ENCODE data around the gene RAET1L. TPM values are rescaled to one million over a fixed set of nuclear protein-coding genes. Genes with fewer than 3 reads are reported as not detected.
A peak's percentile ranks its signal among the peaks of the same experiment; 100 is the strongest.

Gene RAET1L
- total RNA-seq, 1 experiment from 2014 or later = not detected

DNA sequence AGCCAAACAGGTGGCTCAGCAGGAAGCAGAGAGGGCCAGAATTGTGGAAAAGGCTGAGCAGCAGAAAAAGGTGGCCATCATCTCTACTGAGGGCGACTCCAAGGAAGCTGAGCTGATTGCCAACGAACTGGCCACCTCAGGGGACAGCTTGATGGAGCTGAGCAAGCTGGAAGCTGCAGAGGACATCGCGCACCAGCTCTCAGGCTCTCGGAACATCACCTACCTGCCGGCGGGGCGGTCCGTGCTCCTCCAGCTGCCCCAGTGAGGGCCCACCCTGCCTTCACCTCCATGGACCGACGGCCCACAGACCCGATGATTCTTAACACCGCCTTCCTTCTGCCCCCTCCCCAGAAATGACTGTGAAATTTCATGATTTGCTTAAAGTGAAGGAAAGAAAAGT is 17.8 kb upstream of the RAET1L start:
- H3K9me3 ChIP-seq (ENCODE audit: low read depth, low read length, poor library complexity, severe bottlenecking) = no peaks in the 10 kb centered on the region
- no peaks in the 10 kb centered on the region for H3K4me1 ChIP-seq (ENCODE audit: insufficient read depth, low read length, poor library complexity, severe bottlenecking)
- no peaks in the 10 kb centered on the region for H3K36me3 ChIP-seq (ENCODE audit: insufficient read depth, low read length, poor library complexity, severe bottlenecking)
- ChIA-PET POLR2A (ENCODE audit: low non-redundant PET) (no interaction called here), CTCF (interaction anchor here (0.5 kb wide), 1 partner anchor 11 kb away, joined by 6 read pairs; no protein-coding TSS in a partner anchor)
- no TSS peak for BruUV-seq (replicated peaks)
- H3K27ac ChIP-seq (ENCODE audit: low read depth, low read length, poor library complexity, severe bottlenecking) = no peak overlapping the region
- DNase-seq (ENCODE audit: low spot score) = no peak
- no peak overlapping the region for H3K4me3 ChIP-seq (ENCODE audit: low read depth, low read length, poor library complexity, severe bottlenecking)
- peaks cover 46% of the 10 kb centered on the region for H3K27me3 ChIP-seq (replicated peaks; ENCODE audit: insufficient read depth, low read depth, low read length, poor library complexity)
- intact Hi-C loops (cut with micrococcal nuclease; ENCODE audit: unreplicated experiment) = no loop called here
- no peak for TF ChIP-seq CTCF (conservative IDR thresholded peaks at IDR 0.05; ENCODE audit: low read depth, low read length)
- TF ChIP-seq EZH2 (IDR thresholded peaks at IDR 0.05; ENCODE audit: borderline replicate concordance, low read depth, low read length, poor library complexity, severe bottlenecking) = no peak

DNA sequence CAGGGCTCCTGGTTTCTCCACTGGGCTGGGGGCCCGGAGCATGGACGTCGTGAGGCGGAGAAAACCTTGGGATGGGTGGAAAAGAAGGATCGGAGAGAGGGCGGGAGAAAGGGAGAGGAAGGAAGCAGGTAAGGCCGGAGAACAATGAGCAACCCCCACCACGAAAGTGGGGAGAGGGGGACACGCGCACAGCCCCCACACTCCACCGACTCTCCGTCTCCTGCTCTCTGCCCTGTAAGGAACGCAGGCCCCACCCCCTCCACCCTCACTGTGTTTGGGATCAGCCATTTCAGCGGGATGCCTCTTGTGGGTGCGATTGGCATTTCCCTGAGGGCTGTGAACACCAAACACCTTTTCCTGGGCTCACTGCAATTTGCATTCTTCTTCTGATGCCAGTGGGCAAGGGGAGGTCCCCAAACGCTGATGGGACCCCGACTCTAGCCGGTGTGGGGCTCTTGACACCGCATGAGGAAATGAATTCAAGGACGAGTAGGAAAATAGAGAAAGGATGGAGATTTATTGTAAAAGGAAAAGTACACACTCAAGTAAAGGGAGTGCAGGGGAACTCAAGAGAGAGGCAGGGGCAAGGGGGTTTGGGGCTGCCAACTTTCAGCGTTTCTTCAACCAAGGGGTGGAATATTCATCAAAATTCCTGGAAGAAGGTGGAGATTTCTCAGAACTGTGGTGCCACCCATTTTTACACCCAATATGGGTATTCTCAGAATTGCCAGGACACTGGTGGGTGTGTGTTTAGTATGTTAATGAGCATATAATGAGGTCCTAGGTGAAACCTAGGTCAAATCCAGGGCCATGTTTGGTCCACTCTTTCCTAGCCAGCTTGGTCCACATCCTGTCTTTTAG is 13.1 kb upstream of the RAET1L start:
- TF ChIP-seq EZH2 (IDR thresholded peaks at IDR 0.05; ENCODE audit: borderline replicate concordance, low read depth, low read length, poor library complexity, severe bottlenecking) (peak; percentile 10), CTCF (conservative IDR thresholded peaks at IDR 0.05; ENCODE audit: low read depth, low read length) (no peak)

GRCh38 chr6:150037526-150038201 is 12.3 kb upstream of the RAET1L start:
- no peaks in the 10 kb centered on the region for H3K4me1 ChIP-seq (ENCODE audit: insufficient read depth, low read length, poor library complexity, severe bottlenecking)
- BruUV-seq (replicated peaks) = no TSS peak
- H3K27ac ChIP-seq (ENCODE audit: low read depth, low read length, poor library complexity, severe bottlenecking) = no peak overlapping the region
- no peaks in the 10 kb centered on the region for H3K9me3 ChIP-seq (ENCODE audit: low read depth, low read length, poor library complexity, severe bottlenecking)
- no peaks in the 10 kb centered on the region for H3K36me3 ChIP-seq (ENCODE audit: insufficient read depth, low read length, poor library complexity, severe bottlenecking)
- intact Hi-C loops (cut with micrococcal nuclease; ENCODE audit: unreplicated experiment) = no loop called here
- DNase-seq (ENCODE audit: low spot score) = no peak
- peaks cover 86% of the 10 kb centered on the region for H3K27me3 ChIP-seq (replicated peaks; ENCODE audit: insufficient read depth, low read depth, low read length, poor library complexity)
- POLR2A ChIA-PET (ENCODE audit: low non-redundant PET) = no interaction called here
- CTCF ChIA-PET = no interaction called here
- H3K4me3 ChIP-seq (ENCODE audit: low read depth, low read length, poor library complexity, severe bottlenecking) = peak overlapping the region; percentile 15
- TF ChIP-seq EZH2 (IDR thresholded peaks at IDR 0.05; ENCODE audit: borderline replicate concordance, low read depth, low read length, poor library complexity, severe bottlenecking) (peak; percentile 97), CTCF (conservative IDR thresholded peaks at IDR 0.05; ENCODE audit: low read depth, low read length) (no peak)

More for the DNA sequence above, 13.1 kb upstream of the RAET1L start:
- no TSS peak for BruUV-seq (replicated peaks)
- POLR2A ChIA-PET (ENCODE audit: low non-redundant PET) = interaction anchor here (0.7 kb wide), 1 partner anchor 18 kb away, joined by 3 read pairs; no protein-coding TSS in a partner anchor
- no peak overlapping the region for H3K27ac ChIP-seq (ENCODE audit: low read depth, low read length, poor library complexity, severe bottlenecking)
- no peaks in the 10 kb centered on the region for H3K36me3 ChIP-seq (ENCODE audit: insufficient read depth, low read length, poor library complexity, severe bottlenecking)
- H3K27me3 ChIP-seq (replicated peaks; ENCODE audit: insufficient read depth, low read depth, low read length, poor library complexity) = peaks cover 90% of the 10 kb centered on the region
- CTCF ChIA-PET = no interaction called here
- no peaks in the 10 kb centered on the region for H3K4me1 ChIP-seq (ENCODE audit: insufficient read depth, low read length, poor library complexity, severe bottlenecking)
- DNase-seq (ENCODE audit: low spot score) = no peak
- intact Hi-C loops (cut with micrococcal nuclease; ENCODE audit: unreplicated experiment) = no loop called here
- no peak overlapping the region for H3K4me3 ChIP-seq (ENCODE audit: low read depth, low read length, poor library complexity, severe bottlenecking)
- no peaks in the 10 kb centered on the region for H3K9me3 ChIP-seq (ENCODE audit: low read depth, low read length, poor library complexity, severe bottlenecking)

All from A673 (cell line).